ENCODE results near the gene CCDC157. TPM values are rescaled to one million over a fixed set of nuclear protein-coding genes. Genes with fewer than 3 reads are reported as not detected.
A peak's percentile ranks its signal among the peaks of the same experiment; 100 is the strongest.

The CCDC157 gene
- total RNA-seq = 1.0 TPM

- peaks cover 27 to 35% (median 28%) of the 10 kb centered on the region in 3 donors for H3K4me1 ChIP-seq (ENCODE audit: control insufficient read depth in 3 of 3, insufficient read depth in 3 of 3, low read length in 3 of 3)
- H3K9ac ChIP-seq (ENCODE audit: low read depth in 1 of 3, low read length in 3 of 3) = peak within 1 kb of the TSS; percentile 89 to 99 (median 95)
- H3K4me3 ChIP-seq (ENCODE audit: low read length in 3 of 3) = peak within 1 kb of the TSS; percentile 85 to 95 (median 90)
- H3K9me3 ChIP-seq (ENCODE audit: control insufficient read depth in 3 of 3, low read length in 3 of 3) = no peaks in the 10 kb centered on the region
- peaks cover 13 to 14% (median 13%) of the 10 kb centered on the region in 3 donors for H3K36me3 ChIP-seq (ENCODE audit: control insufficient read depth in 3 of 3, insufficient read depth in 3 of 3, low read length in 3 of 3)
- peaks cover 0 to 4% (median 0%) of the 10 kb centered on the region in 3 donors for H3K27me3 ChIP-seq (ENCODE audit: control insufficient read depth in 3 of 3, insufficient read depth in 3 of 3, low read length in 3 of 3)
- peak within 1 kb of the TSS; percentile 96 for H3K27ac ChIP-seq (ENCODE audit: low read depth, low read length)
Measured at GRCh38 chr22:30356449-30357235, at the start of gene CCDC157, which contains the start of gene SF3A1. TSS of gene CCDC157 (plus strand) at chr22:30357007. CDS start at chr22:30366001, 8,994 bp downstream. TSS of gene SF3A1 (minus strand) at chr22:30356894. CDS start at chr22:30356792, 102 bp downstream.

GRCh38 chr22:30307041-30307574 is 49.7 kb upstream of the CCDC157 start:
- H3K9ac ChIP-seq (ENCODE audit: low read depth in 1 of 3, low read length in 3 of 3) = no peak overlapping the region
- peaks cover 0 to 4% (median 3%) of the 10 kb centered on the region in 3 donors for H3K36me3 ChIP-seq (ENCODE audit: control insufficient read depth in 3 of 3, insufficient read depth in 3 of 3, low read length in 3 of 3)
- no peaks in the 10 kb centered on the region for H3K27me3 ChIP-seq (ENCODE audit: control insufficient read depth in 3 of 3, insufficient read depth in 3 of 3, low read length in 3 of 3)
- peaks cover 74 to 79% (median 78%) of the 10 kb centered on the region in 3 donors for H3K4me1 ChIP-seq (ENCODE audit: control insufficient read depth in 3 of 3, insufficient read depth in 3 of 3, low read length in 3 of 3)
- no peaks in the 10 kb centered on the region for H3K9me3 ChIP-seq (ENCODE audit: control insufficient read depth in 3 of 3, low read length in 3 of 3)
- no peak overlapping the region for H3K4me3 ChIP-seq (ENCODE audit: low read length in 3 of 3)
- peak overlapping the region; percentile 6 for H3K27ac ChIP-seq (ENCODE audit: low read depth, low read length)

- H3K27ac ChIP-seq (ENCODE audit: low read depth, low read length) = no peak overlapping the region
- peaks cover 73 to 75% (median 74%) of the 10 kb centered on the region in 3 donors for H3K4me1 ChIP-seq (ENCODE audit: control insufficient read depth in 3 of 3, insufficient read depth in 3 of 3, low read length in 3 of 3)
- H3K27me3 ChIP-seq (ENCODE audit: control insufficient read depth in 3 of 3, insufficient read depth in 3 of 3, low read length in 3 of 3) = no peaks in the 10 kb centered on the region
- no peak overlapping the region for H3K4me3 ChIP-seq (ENCODE audit: low read length in 3 of 3)
- H3K9me3 ChIP-seq (ENCODE audit: control insufficient read depth in 3 of 3, low read length in 3 of 3) = no peaks in the 10 kb centered on the region
- no peak overlapping the region for H3K9ac ChIP-seq (ENCODE audit: low read depth in 1 of 3, low read length in 3 of 3)
- peaks cover 0 to 4% (median 3%) of the 10 kb centered on the region in 3 donors for H3K36me3 ChIP-seq (ENCODE audit: control insufficient read depth in 3 of 3, insufficient read depth in 3 of 3, low read length in 3 of 3)
Measured at GRCh38 chr22:30308093-30308492, 48.7 kb upstream of the CCDC157 start.

- Histone ChIP-seq H3K4me3 (ENCODE audit: low read length in 3 of 3) (no peak overlapping the region), H3K27me3 (ENCODE audit: control insufficient read depth in 3 of 3, insufficient read depth in 3 of 3, low read length in 3 of 3) (no peaks in the 10 kb centered on the region), H3K9me3 (ENCODE audit: control insufficient read depth in 3 of 3, low read length in 3 of 3) (no peaks in the 10 kb centered on the region), H3K9ac (ENCODE audit: low read depth in 1 of 3, low read length in 3 of 3) (peak overlapping the region in 1 of 3 donors; percentile 16), H3K36me3 (ENCODE audit: control insufficient read depth in 3 of 3, insufficient read depth in 3 of 3, low read length in 3 of 3) (peaks cover 0 to under 1% (median 0%) of the 10 kb centered on the region in 3 donors), H3K4me1 (ENCODE audit: control insufficient read depth in 3 of 3, insufficient read depth in 3 of 3, low read length in 3 of 3) (peaks cover 68 to 75% (median 70%) of the 10 kb centered on the region in 3 donors), H3K27ac (ENCODE audit: low read depth, low read length) (no peak overlapping the region)
Measured at GRCh38 chr22:30308518-30309230, 48.1 kb upstream of the CCDC157 start.

GRCh38 chr22:30309951-30310741 is 46.7 kb upstream of the CCDC157 start:
- H3K4me1 ChIP-seq (ENCODE audit: control insufficient read depth in 3 of 3, insufficient read depth in 3 of 3, low read length in 3 of 3) = peaks cover 58 to 66% (median 60%) of the 10 kb centered on the region in 3 donors
- H3K9me3 ChIP-seq (ENCODE audit: control insufficient read depth in 3 of 3, low read length in 3 of 3) = no peaks in the 10 kb centered on the region
- H3K9ac ChIP-seq (ENCODE audit: low read depth in 1 of 3, low read length in 3 of 3) = no peak overlapping the region
- no peaks in the 10 kb centered on the region for H3K36me3 ChIP-seq (ENCODE audit: control insufficient read depth in 3 of 3, insufficient read depth in 3 of 3, low read length in 3 of 3)
- H3K27me3 ChIP-seq (ENCODE audit: control insufficient read depth in 3 of 3, insufficient read depth in 3 of 3, low read length in 3 of 3) = no peaks in the 10 kb centered on the region
- no peak overlapping the region for H3K4me3 ChIP-seq (ENCODE audit: low read length in 3 of 3)
- no peak overlapping the region for H3K27ac ChIP-seq (ENCODE audit: low read depth, low read length)

- H3K4me3 ChIP-seq (ENCODE audit: low read length in 3 of 3) = peak overlapping the region in 2 of 3 donors; percentile 20 to 29
- no peaks in the 10 kb centered on the region for H3K27me3 ChIP-seq (ENCODE audit: control insufficient read depth in 3 of 3, insufficient read depth in 3 of 3, low read length in 3 of 3)
- peaks cover 49 to 56% (median 53%) of the 10 kb centered on the region in 3 donors for H3K4me1 ChIP-seq (ENCODE audit: control insufficient read depth in 3 of 3, insufficient read depth in 3 of 3, low read length in 3 of 3)
- H3K36me3 ChIP-seq (ENCODE audit: control insufficient read depth in 3 of 3, insufficient read depth in 3 of 3, low read length in 3 of 3) = no peaks in the 10 kb centered on the region
- H3K9me3 ChIP-seq (ENCODE audit: control insufficient read depth in 3 of 3, low read length in 3 of 3) = no peaks in the 10 kb centered on the region
- peak overlapping the region in 2 of 3 donors; percentile 26 to 47 for H3K9ac ChIP-seq (ENCODE audit: low read depth in 1 of 3, low read length in 3 of 3)
- H3K27ac ChIP-seq (ENCODE audit: low read depth, low read length) = no peak overlapping the region
Measured at GRCh38 chr22:30310881-30311771, 45.7 kb upstream of the CCDC157 start.

- Histone ChIP-seq H3K27ac (ENCODE audit: low read depth, low read length) (no peak overlapping the region), H3K27me3 (ENCODE audit: control insufficient read depth in 3 of 3, insufficient read depth in 3 of 3, low read length in 3 of 3) (no peaks in the 10 kb centered on the region), H3K4me1 (ENCODE audit: control insufficient read depth in 3 of 3, insufficient read depth in 3 of 3, low read length in 3 of 3) (peaks cover 43 to 53% (median 48%) of the 10 kb centered on the region in 3 donors), H3K36me3 (ENCODE audit: control insufficient read depth in 3 of 3, insufficient read depth in 3 of 3, low read length in 3 of 3) (no peaks in the 10 kb centered on the region), H3K9ac (ENCODE audit: low read depth in 1 of 3, low read length in 3 of 3) (no peak overlapping the region), H3K9me3 (ENCODE audit: control insufficient read depth in 3 of 3, low read length in 3 of 3) (no peaks in the 10 kb centered on the region), H3K4me3 (ENCODE audit: low read length in 3 of 3) (no peak overlapping the region)
Measured at GRCh38 chr22:30312053-30312452, 44.8 kb upstream of the CCDC157 start.

GRCh38 chr22:30313527-30314363 is 43.1 kb upstream of the CCDC157 start:
- peaks cover 43 to 49% (median 45%) of the 10 kb centered on the region in 3 donors for H3K4me1 ChIP-seq (ENCODE audit: control insufficient read depth in 3 of 3, insufficient read depth in 3 of 3, low read length in 3 of 3)
- no peaks in the 10 kb centered on the region for H3K36me3 ChIP-seq (ENCODE audit: control insufficient read depth in 3 of 3, insufficient read depth in 3 of 3, low read length in 3 of 3)
- no peaks in the 10 kb centered on the region for H3K9me3 ChIP-seq (ENCODE audit: control insufficient read depth in 3 of 3, low read length in 3 of 3)
- no peak overlapping the region for H3K4me3 ChIP-seq (ENCODE audit: low read length in 3 of 3)
- H3K9ac ChIP-seq (ENCODE audit: low read depth in 1 of 3, low read length in 3 of 3) = no peak overlapping the region
- no peak overlapping the region for H3K27ac ChIP-seq (ENCODE audit: low read depth, low read length)
- no peaks in the 10 kb centered on the region for H3K27me3 ChIP-seq (ENCODE audit: control insufficient read depth in 3 of 3, insufficient read depth in 3 of 3, low read length in 3 of 3)
